ENCODE results near the gene MYO9B. TPM values are rescaled to one million over a fixed set of nuclear protein-coding genes. Genes with fewer than 3 reads are reported as not detected.

Gene MYO9B
- total and polyA plus RNA-seq, 11 donors, result 24.2 to 89.4 (median 31.3) TPM

- H3K36me3 ChIP-seq, result peaks cover 0 to 77% (median 11%) of the 10 kb centered on the region in 9 donors
- no peak for ATAC-seq
- no peaks in the 10 kb centered on the region for H3K9me3 ChIP-seq
- H3K4me3 ChIP-seq, result no peak overlapping the region
- 67 to 84% (median 80%) methylated on average over 7 of the region's 7 CpGs for WGBS, 4 donors
- no peak overlapping the region for H3K27ac ChIP-seq
- H3K27me3 ChIP-seq, result no peaks in the 10 kb centered on the region
- peaks cover 0 to 17% (median 1%) of the 10 kb centered on the region in 12 donors for H3K4me1 ChIP-seq
- no peak for DNase-seq
- TF ChIP-seq POLR2A (IDR thresholded peaks at IDR 0.05) (no peak), CTCF (IDR thresholded peaks at IDR 0.05) (no peak)
- intact Hi-C loops (cut with DNase I), result no loop called here
These were observed 70.2 kb downstream of the MYO9B start for GRCh38 chr19:17145546-17146497.

GRCh38 chr19:17148130-17148529 is 72.6 kb downstream of the MYO9B start:
- H3K36me3 ChIP-seq, result peaks cover 0 to 80% (median 27%) of the 10 kb centered on the region in 9 donors
- intact Hi-C loops (cut with DNase I), result no loop called here
- H3K4me1 ChIP-seq, result peaks cover 0 to 14% (median 1%) of the 10 kb centered on the region in 12 donors

GRCh38 chr19:17149393-17150135 is 74.0 kb downstream of the MYO9B start:
- no peak overlapping the region for H3K4me3 ChIP-seq
- H3K27ac ChIP-seq, result peak overlapping the region in 10 of 12 donors; percentile 3 to 54 (median 43)
- H3K27me3 ChIP-seq, result no peaks in the 10 kb centered on the region
- TF ChIP-seq CTCF (IDR thresholded peaks at IDR 0.05) (no peak), POLR2A (IDR thresholded peaks at IDR 0.05) (no peak)
- H3K9me3 ChIP-seq, result no peaks in the 10 kb centered on the region
- DNase-seq (peak in 2 of 5 donors; percentile 24 to 28), ATAC-seq (peak in 3 of 4 donors; percentile 35 to 70 (median 55))
- 46 to 74% (median 67%) methylated on average over 9 to 13 of the region's 13 CpGs for WGBS, 4 donors
- peaks cover 0 to 89% (median 41%) of the 10 kb centered on the region in 9 donors for H3K36me3 ChIP-seq
- H3K4me1 ChIP-seq, result peaks cover 0 to 14% (median 1%) of the 10 kb centered on the region in 12 donors
- intact Hi-C loops (cut with DNase I), result loop anchor here in 1 of 10 donors (10.0 kb wide), 1 partner anchor 55 kb away; no protein-coding TSS in a partner anchor

More at GRCh38 chr19:17148130-17148529, 72.6 kb downstream of the MYO9B start:
- no peak for DNase-seq
- no peak overlapping the region for H3K4me3 ChIP-seq
- no peak overlapping the region for H3K27ac ChIP-seq
- H3K9me3 ChIP-seq, result no peaks in the 10 kb centered on the region
- no peaks in the 10 kb centered on the region for H3K27me3 ChIP-seq
- WGBS, 4 donors, result 62 to 83% (median 74%) methylated on average over 5 of the region's 5 CpGs
- TF ChIP-seq POLR2A (IDR thresholded peaks at IDR 0.05), result no peak
- no peak for TF ChIP-seq CTCF (IDR thresholded peaks at IDR 0.05)
- ATAC-seq, result no peak

Measured in heart left ventricle (tissue), 16 donors.